Liver (tissue), 2 donors: ENCODE data around the gene USP6NL.

ENCODE experiments used
- CTCF ChIP-seq: fragments of 150-350 bp; IDR thresholded peaks from 2 replicates; pipeline ENCODE4 v1.5.1; 2017; ENCODE audit warnings: improper control_type of control experiment, low read depth, low read length; ENCODE audit not compliant: missing input control
- YY1 ChIP-seq: IDR thresholded peaks from 2 replicates; pipeline ENCODE4 v1.6.1; 2016; ENCODE audit warnings: antibody characterized with exemption, mild to moderate bottlenecking
- donor health status: healthy.

GRCh38 chr10:11488126-11488525 lies 123.3 kb downstream of the USP6NL start:
- no peak for TF ChIP-seq CTCF
- TF ChIP-seq YY1: no peak
